T-helper 2 cell treated with Interferon-gamma antibody and Interleukin-4, amounts not matched to agents 5 μg/mL and 100 μg/mL, for 36 hours (primary cell): ENCODE data around the gene KLHL29.

Experiments
- DNase-seq: peaks from one replicate; pipeline ENCODE4 v3.0.0; 2021; ENCODE audit warnings: low spot score
- H3K27ac Mint-ChIP-seq: one replicate; pipeline ENCODE4 v1.8.0; 2021; ENCODE audit warnings: mild to moderate bottlenecking, mixed read lengths
- H3K27me3 Mint-ChIP-seq: one replicate; pipeline ENCODE4 v1.8.0; 2021; ENCODE audit warnings: low read depth, mixed read lengths
- H3K36me3 Mint-ChIP-seq: one replicate; pipeline ENCODE4 v1.8.0; 2021; ENCODE audit warnings: low read depth, mixed read lengths
- H3K4me1 Mint-ChIP-seq: one replicate; pipeline ENCODE4 v1.8.0; 2021; ENCODE audit warnings: low read depth, mixed read lengths
- H3K4me3 Mint-ChIP-seq: one replicate; pipeline ENCODE4 v1.8.0; 2022; ENCODE audit warnings: mild to moderate bottlenecking, moderate library complexity, mixed read lengths
- H3K9me3 Mint-ChIP-seq: one replicate; pipeline ENCODE4 v1.8.0; 2021; ENCODE audit warnings: mixed read lengths

Gene KLHL29

DNA sequence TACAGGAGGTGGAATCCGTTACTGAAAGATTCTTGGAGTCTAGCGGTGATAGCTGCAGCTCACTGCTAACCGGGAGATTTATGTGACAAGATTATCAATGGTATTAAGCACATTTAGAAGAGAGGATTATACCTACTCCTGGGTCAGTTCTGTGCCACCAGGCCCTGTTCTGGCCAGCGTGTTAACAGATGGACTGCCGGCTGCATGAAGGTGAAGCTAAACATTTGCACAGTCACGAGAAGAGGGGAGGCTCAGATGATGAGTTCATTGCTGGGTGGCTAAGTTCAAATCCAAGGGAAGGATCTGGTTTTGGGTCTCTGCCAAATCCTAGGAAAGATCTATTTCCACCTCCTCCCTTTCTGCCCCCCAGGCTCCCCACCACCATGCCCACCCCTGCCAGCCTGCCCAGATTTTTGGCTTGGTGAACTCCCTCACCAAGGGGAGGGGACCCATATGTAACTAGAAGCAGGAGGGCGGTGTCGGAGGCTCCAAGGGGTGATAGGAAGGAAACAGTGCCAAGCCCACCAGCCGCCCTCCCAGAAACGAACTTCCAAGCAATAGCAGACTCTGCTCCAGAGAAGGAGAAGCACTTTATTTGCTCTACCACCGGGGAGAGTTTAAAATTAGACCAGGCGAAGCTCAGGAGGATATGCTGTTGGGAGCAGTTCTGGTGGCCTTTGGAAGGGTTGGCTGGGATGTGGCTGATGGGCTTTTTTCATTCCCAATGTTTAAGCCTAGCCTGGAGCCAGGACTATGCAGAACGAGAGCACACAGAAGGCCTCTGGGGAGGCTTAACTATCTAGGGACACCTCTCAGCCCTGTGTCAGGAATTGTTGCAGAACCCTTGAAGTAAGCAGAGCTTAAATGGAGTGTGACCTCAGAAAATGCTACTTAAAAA lies 200.5 kb downstream of the KLHL29 start:
- no peak overlapping the region for H3K4me3 Mint-ChIP-seq
- no peaks in the 10 kb centered on the region for H3K9me3 Mint-ChIP-seq
- H3K36me3 Mint-ChIP-seq = no peaks in the 10 kb centered on the region
- DNase-seq = no peak
- H3K4me1 Mint-ChIP-seq = no peaks in the 10 kb centered on the region
- H3K27ac Mint-ChIP-seq = no peak overlapping the region
- H3K27me3 Mint-ChIP-seq = no peaks in the 10 kb centered on the region

DNA sequence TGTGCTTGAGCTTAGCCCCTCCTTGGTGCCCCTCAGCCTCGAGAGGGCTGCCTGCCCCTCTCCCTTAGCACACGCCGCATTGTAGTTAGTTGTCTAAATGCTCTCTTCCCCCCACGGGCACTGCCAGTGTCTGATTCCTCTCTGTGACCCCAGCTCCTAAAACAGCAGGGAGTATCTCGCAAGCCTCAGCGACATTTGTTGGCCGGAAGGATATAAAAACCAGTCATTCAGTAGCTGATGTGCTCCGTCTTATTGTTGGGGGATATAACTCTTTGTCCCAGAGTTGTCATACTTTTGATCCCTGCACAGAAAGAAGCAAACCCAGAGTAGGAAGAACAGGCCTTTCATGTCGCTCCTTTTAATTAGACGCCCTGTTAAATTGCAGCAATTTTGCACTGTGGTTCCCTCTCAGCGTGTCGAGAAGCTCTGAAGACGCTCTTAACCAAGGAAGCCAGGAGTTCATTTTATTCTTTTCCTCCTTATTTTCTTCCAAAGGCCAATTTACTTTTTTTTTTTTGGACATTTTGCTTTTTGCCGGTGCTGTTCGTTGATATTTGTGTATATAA lies 201.8 kb downstream of the KLHL29 start:
- no peak overlapping the region for H3K27ac Mint-ChIP-seq
- no peaks in the 10 kb centered on the region for H3K9me3 Mint-ChIP-seq
- H3K36me3 Mint-ChIP-seq = no peaks in the 10 kb centered on the region
- no peaks in the 10 kb centered on the region for H3K27me3 Mint-ChIP-seq
- no peaks in the 10 kb centered on the region for H3K4me1 Mint-ChIP-seq
- no peak overlapping the region for H3K4me3 Mint-ChIP-seq
- DNase-seq = no peak

DNA sequence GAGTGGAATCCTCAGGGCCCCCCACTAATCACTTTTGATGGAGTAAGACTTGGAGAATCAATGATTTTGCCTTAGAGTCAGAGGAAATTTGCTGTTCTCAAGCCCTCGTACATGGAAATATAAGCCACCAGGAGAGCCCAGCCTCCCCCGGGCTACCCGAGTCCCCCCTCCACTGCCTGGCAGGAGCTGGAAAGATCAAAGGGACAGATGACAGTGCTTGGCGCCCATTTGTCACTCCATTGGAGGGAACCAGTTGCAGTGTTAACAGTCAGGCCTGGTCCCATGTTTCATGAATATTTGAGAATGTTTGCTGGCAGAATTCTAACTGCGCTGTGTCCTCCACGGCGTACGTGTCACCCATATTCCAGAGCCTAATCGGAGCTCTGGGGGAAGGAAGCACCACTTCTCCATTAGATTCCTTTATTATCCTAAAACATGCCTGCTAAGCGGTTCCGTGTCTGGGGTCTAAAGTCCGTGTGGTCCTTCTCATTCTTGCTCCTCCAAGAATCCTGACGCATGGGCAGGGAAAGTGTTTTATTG lies 202.4 kb downstream of the KLHL29 start:
- no peak for DNase-seq
- Mint-ChIP-seq H3K4me3 (no peak overlapping the region), H3K36me3 (no peaks in the 10 kb centered on the region), H3K27me3 (no peaks in the 10 kb centered on the region), H3K4me1 (no peaks in the 10 kb centered on the region), H3K27ac (no peak overlapping the region), H3K9me3 (no peaks in the 10 kb centered on the region)

GRCh38 chr2:23588106-23588505 lies 203.1 kb downstream of the KLHL29 start:
- no peak overlapping the region for H3K27ac Mint-ChIP-seq
- no peaks in the 10 kb centered on the region for H3K36me3 Mint-ChIP-seq
- no peak overlapping the region for H3K4me3 Mint-ChIP-seq
- H3K27me3 Mint-ChIP-seq = no peaks in the 10 kb centered on the region
- H3K9me3 Mint-ChIP-seq = no peaks in the 10 kb centered on the region
- H3K4me1 Mint-ChIP-seq = no peaks in the 10 kb centered on the region
- DNase-seq = no peak

GRCh38 chr2:23588508-23589201 lies 203.7 kb downstream of the KLHL29 start:
- H3K9me3 Mint-ChIP-seq = no peaks in the 10 kb centered on the region
- H3K27ac Mint-ChIP-seq = no peak overlapping the region
- no peak overlapping the region for H3K4me3 Mint-ChIP-seq
- H3K36me3 Mint-ChIP-seq = no peaks in the 10 kb centered on the region
- H3K4me1 Mint-ChIP-seq = no peaks in the 10 kb centered on the region
- no peak for DNase-seq
- H3K27me3 Mint-ChIP-seq = no peaks in the 10 kb centered on the region

- H3K36me3 Mint-ChIP-seq = no peaks in the 10 kb centered on the region
- DNase-seq = no peak
- no peaks in the 10 kb centered on the region for H3K9me3 Mint-ChIP-seq
- no peak overlapping the region for H3K27ac Mint-ChIP-seq
- no peak overlapping the region for H3K4me3 Mint-ChIP-seq
- H3K4me1 Mint-ChIP-seq = no peaks in the 10 kb centered on the region
- no peaks in the 10 kb centered on the region for H3K27me3 Mint-ChIP-seq
Observed at GRCh38 chr2:23589220-23589647, 204.3 kb downstream of the KLHL29 start.

GRCh38 chr2:23589739-23590138 lies 204.8 kb downstream of the KLHL29 start:
- Mint-ChIP-seq H3K27ac (no peak overlapping the region), H3K4me1 (no peaks in the 10 kb centered on the region), H3K36me3 (no peaks in the 10 kb centered on the region), H3K27me3 (no peaks in the 10 kb centered on the region), H3K9me3 (no peaks in the 10 kb centered on the region), H3K4me3 (no peak overlapping the region)
- DNase-seq = no peak

GRCh38 chr2:23590241-23590869 lies 205.4 kb downstream of the KLHL29 start:
- no peak overlapping the region for H3K27ac Mint-ChIP-seq
- H3K4me1 Mint-ChIP-seq = no peaks in the 10 kb centered on the region
- no peaks in the 10 kb centered on the region for H3K36me3 Mint-ChIP-seq
- no peaks in the 10 kb centered on the region for H3K27me3 Mint-ChIP-seq
- no peak overlapping the region for H3K4me3 Mint-ChIP-seq
- no peaks in the 10 kb centered on the region for H3K9me3 Mint-ChIP-seq
- no peak for DNase-seq

DNA sequence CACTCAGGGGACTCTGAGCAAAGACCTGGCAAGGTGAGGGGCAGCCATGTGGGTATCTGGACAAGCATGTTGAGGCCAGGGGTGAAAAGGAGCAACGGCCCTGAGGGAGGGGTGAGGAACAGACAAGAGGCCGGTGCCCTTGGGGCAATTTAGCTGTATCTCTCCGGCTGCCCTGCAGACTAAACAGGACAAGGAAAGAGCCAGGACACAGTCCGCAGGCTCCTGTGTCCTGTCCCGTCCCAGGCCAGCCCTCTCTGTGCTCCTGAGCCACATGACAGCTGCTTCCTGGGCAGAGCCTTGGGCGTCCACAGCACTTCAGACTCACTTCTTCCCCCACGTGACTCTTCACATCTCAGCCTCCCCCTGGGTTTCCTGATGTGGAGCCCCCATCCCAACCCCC lies 206.1 kb downstream of the KLHL29 start:
- Mint-ChIP-seq H3K9me3 (no peaks in the 10 kb centered on the region), H3K4me1 (no peaks in the 10 kb centered on the region), H3K36me3 (no peaks in the 10 kb centered on the region), H3K4me3 (no peak overlapping the region), H3K27ac (no peak overlapping the region), H3K27me3 (no peaks in the 10 kb centered on the region)
- DNase-seq = no peak

- Mint-ChIP-seq H3K4me1 (no peaks in the 10 kb centered on the region), H3K27me3 (no peaks in the 10 kb centered on the region), H3K4me3 (no peak overlapping the region), H3K36me3 (no peaks in the 10 kb centered on the region), H3K27ac (no peak overlapping the region), H3K9me3 (no peaks in the 10 kb centered on the region)
- no peak for DNase-seq
Observed at GRCh38 chr2:23592061-23592685, 207.2 kb downstream of the KLHL29 start.

DNA sequence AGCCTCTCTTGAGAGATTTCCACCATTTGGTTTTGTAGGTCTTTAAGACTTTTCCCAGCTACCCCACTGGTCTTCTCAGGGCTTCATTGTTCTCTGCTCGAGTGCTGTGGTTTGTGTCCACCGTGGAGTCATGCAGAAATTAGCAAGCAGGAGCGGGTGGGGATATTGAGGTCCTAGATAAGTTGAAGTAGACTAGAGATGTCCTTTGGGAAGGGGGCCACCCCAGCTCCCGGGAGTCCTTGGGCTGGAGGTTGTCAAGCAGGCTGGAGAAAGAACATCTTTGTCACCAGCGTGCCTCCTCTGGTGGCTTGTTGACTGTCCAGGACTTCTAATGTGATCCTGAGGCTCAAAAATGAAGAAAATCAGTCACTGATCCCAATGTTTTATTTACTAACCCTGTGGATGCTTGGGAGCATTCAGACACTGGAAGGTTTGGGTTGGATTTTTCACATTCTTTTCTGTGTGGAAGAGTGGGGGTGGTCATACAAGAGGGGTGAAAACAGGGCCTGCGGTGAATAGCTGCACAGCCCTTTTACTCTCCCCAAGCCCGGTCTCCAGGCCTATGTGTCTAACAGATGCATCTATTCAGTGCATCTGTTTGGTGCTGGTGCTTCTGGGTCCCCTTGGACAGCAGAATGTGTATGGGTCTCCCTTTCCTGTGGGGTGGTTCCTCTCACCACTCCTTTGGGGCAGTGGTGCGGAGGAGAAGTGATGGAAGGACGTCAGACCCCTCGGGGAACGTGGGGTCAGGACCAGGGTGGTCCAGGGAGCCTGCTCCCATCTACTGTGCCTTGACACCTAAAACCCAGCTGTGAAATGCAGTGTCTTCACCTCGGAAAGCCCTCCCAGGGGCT lies 208.1 kb downstream of the KLHL29 start:
- no peak overlapping the region for H3K27ac Mint-ChIP-seq
- H3K4me3 Mint-ChIP-seq = no peak overlapping the region
- no peaks in the 10 kb centered on the region for H3K36me3 Mint-ChIP-seq
- H3K4me1 Mint-ChIP-seq = no peaks in the 10 kb centered on the region
- H3K9me3 Mint-ChIP-seq = no peaks in the 10 kb centered on the region
- no peak for DNase-seq
- no peaks in the 10 kb centered on the region for H3K27me3 Mint-ChIP-seq

DNA sequence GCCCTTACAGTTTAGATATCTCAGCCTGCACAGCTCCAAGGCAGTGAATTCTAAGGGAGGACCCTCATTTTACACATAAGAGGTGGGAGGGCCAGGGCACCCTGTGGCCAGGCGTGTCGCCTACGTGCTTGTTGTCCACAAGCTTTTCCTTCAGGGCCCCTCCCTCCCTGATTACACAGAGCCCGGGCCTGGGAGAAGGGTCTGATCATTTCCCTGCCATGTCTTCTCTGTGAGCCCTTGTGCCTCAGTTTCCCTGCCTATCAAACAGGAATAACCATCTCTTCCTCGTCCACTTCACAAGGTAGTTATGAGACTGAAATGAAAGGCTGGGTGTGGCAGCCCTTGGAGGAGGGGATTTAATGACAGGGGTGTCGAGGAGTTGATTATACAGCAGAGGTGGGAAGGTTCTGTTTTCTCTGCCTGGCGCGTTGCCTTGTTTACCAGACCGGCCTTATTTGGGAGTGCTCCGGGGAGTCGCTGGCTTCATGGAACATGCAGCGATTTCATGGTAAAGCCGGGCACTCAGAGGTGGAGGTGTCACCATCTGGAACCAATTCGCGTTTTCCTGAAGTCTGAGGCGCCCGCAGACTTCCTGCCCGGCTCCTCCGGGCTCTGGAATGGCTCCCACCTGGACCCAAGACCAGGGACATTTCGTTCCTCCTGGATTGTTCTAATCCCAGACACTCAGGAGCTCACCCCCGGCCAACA lies 208.9 kb downstream of the KLHL29 start:
- Mint-ChIP-seq H3K27ac (no peak overlapping the region), H3K36me3 (no peaks in the 10 kb centered on the region), H3K27me3 (no peaks in the 10 kb centered on the region), H3K9me3 (no peaks in the 10 kb centered on the region), H3K4me1 (no peaks in the 10 kb centered on the region), H3K4me3 (no peak overlapping the region)
- DNase-seq = no peak
